Measurements from ENCODE around the gene TMEM164. TPM values are rescaled to one million over a fixed set of nuclear protein-coding genes. Genes with fewer than 3 reads are reported as not detected.
A peak's percentile ranks its signal among the peaks of the same experiment; 100 is the strongest.
"Not testable (repeated sequence)": the region's sequence is repeated elsewhere in the genome, so short reads cannot be mapped to it uniquely, and the experiment has no call there.

The TMEM164 gene
- polyA plus RNA-seq, 1 donor, result 32.3 TPM

GRCh38 chrX:110135618-110136017, 132.7 kb downstream of the TMEM164 start:
- no peak for DNase-seq

- DNase-seq, result no peak
Observed at GRCh38 chrX:110136136-110136535, 133.2 kb downstream of the TMEM164 start.

- no peak for DNase-seq
Observed at GRCh38 chrX:110138557-110138956, 135.6 kb downstream of the TMEM164 start.

GRCh38 chrX:110139172-110139571, 136.3 kb downstream of the TMEM164 start:
- no peak for DNase-seq

DNA sequence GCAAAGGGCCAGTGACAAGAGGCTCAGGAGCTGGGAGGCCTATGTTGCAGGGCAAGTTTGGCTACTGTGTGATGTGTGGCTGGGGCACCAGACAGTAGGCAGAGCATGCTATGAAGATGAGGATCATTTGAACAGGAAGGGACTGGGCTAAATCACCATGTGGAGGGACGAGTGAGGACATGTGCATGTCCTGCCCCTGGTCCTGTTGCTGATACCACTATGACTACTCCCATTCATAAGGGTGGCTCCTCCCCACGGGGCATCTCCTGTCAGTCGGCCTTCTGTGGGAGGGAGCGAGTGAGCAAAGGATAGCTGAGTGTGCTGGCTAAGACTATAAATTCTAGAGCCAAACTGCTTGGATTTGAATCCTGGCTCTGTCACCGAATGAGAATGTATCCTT, 139.2 kb downstream of the TMEM164 start:
- DNase-seq, result no peak

DNA sequence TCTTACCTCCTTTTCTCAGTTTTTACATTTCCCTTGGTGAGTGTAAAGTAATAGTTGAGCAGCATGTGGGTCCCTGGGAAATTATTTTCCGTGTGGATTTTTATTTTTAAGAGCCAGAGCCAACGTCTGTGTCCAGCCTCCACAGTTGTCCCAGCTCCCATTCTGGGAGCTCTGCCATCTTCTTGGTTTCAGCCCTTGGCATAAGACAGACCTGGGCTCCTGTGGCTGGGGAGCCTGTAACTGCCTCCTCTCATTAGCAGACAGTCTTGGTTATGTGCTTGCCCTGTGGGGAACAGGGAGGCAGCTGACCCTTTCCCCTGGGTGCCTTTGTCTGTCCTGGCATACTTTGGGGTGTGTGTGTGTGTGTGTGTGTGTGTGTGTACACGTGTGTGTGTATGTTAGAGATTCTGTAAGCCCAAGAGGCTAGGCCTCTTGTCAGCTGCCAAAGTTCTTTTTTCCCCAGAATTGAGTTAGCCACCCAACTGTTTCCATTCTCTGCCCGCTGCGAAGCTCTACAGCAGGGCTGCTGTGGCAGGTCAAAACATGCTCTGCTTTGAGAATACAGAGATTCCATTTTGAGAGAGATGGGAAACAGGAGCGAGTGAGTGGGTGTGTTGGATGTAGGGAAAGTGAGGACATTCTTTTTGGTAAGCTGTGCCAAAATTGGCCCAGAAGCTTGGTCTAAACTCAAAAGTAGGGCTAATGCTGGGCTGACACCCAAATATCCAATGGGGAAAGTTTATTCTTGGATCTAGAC, 140.7 kb downstream of the TMEM164 start:
- DNase-seq, result no peak

DNA sequence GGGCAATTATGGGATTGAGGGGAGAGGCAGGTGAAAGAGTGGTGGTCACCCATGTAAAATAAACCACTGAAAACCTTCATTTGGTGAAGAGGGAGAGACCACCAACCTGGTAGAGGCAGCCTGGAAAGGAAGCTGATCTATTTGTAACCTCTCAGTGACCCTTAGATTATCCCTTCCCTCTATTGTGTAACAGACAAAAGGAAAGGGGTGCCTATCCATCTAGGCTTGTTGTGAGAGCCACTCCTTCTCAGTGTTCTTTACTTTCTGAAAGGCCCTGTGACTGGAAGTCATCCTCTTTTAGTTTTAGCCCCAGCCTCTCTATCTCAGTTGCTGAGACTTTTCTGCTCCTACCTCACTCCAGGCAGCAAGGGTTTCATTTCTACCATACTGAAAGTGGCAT, 142.4 kb downstream of the TMEM164 start:
- DNase-seq, result no peak

DNA sequence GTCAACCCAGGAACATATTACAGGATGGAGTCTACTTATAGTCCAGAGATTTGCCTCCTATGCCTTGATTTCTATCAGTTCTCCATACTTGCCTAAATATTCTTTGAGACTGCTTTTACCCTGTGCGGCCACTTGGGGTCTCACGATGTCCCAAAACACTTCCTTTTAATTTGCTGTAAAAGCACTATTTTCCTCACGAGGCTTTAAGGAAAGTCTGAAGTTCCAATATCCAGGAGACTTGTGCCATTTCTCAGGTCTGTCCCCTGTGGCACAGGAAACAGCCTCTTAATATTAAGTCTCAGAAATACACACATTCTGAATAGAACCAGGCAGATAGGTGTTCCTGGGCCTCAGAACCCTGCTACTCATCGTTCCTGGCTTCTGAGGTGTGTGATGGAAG, 142.9 kb downstream of the TMEM164 start:
- DNase-seq, result no peak

DNA sequence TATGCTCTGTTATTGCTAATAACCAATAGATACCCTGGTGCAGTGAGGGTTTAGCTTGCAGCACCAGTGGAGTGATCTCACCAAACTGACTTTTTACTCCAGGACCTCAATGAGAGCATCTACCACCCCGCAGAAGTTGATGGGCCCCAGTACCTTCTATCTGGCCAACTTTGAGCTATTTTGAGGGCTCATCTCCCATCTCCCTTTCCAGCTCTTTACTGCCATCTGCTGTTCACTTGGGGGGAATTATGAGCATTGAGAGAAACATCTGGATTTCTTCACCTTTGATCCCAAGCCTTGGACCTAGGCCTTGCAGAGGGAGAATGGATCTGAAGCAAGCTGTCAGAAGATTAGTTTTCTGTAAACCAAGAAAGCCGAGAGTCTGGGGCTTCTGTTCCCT, 143.6 kb downstream of the TMEM164 start:
- peak; percentile 23 for DNase-seq

- no peak for DNase-seq
Observed at GRCh38 chrX:110153244-110153643, 150.3 kb downstream of the TMEM164 start.

GRCh38 chrX:110153896-110154295, 151.0 kb downstream of the TMEM164 start:
- no peak for DNase-seq

DNA sequence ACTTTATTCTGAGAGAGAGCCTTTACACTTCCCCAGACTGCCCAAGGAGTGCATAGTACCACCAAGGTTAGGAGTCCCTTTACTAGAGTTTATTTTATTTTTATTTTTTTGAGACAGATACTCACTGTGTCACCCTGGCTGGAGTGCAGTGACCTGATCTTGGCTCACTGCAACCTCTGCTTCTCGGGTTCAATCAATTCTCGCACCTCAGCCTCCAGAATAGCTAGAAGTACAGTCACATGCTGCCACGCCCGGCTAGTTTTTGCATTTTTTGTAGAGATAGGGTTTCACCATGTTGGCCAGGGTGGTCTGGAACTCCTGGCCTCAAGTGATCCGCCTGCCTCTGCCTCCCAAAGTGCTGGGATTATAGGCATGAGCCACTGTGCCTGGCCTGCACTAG, 151.4 kb downstream of the TMEM164 start:
- DNase-seq, result not testable (repeated sequence)

DNA sequence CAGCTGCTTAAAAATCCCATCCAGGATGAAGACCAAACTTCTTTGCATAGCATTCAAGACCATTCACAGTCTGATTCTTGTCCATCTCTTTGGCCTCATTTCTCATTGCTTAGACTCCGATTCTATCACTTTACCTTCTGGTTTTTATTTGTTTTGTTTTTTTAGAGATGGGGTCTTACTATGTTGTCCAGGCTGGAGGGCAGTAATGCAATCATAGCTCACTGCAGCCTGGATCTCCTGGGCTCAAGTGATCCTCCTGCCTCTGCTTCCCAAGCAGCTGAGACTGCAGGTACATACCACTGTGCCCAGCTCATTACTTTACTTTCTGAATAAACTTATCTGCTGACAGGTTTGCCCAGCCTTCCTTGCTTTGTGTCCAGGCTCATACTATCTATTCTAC, 152.8 kb downstream of the TMEM164 start:
- no peak for DNase-seq

DNA sequence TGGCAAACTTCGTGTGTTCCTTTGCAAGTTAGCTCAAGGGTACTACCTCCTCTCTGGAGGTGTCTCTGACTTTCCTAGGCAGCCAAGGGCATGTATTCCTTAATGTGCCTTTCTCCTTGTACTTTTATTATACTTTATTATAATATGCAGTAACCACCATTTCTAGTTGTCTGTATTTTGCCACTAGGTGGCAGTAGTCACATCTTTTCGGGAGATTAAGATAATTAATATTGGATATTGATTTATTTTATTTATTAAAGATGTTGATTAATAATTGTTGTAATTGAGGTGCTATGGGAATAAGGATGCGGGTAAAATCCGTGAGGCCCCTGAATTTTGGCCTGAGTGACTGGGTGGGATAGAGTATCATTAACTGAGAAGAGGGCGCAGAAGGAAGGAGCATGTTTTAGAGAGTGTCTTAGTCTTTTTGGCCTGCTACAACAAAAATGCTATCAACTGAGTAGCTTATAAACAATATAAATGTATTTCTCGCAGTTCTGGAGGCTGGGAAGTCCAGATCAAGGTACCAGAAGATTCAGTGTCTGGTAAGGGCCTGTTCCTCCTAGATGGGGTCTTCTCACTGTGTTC, 153.3 kb downstream of the TMEM164 start:
- no peak for DNase-seq

- DNase-seq, result no peak
Observed at GRCh38 chrX:110157444-110157843, 154.5 kb downstream of the TMEM164 start.

- no peak for DNase-seq
Observed at GRCh38 chrX:110159235-110159634, 156.3 kb downstream of the TMEM164 start.

GRCh38 chrX:110159865-110160264, 157.0 kb downstream of the TMEM164 start:
- no peak for DNase-seq

DNA sequence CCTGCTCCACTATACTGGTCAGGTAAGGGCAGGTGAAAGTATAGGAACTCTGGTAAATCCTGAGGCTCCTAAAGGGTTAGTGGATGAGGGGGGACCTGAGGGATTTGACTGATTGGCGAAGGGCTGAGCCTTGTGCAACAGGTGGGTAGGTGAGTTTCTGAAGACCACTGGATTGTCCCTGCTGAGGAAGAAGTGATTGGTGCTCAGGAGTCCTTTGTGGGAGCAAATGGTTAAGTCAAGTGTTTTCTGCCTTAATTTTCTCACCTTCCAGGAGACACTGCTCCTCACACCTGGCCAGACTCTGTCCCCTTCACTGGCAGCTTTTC, 158.4 kb downstream of the TMEM164 start:
- no peak for DNase-seq

DNA sequence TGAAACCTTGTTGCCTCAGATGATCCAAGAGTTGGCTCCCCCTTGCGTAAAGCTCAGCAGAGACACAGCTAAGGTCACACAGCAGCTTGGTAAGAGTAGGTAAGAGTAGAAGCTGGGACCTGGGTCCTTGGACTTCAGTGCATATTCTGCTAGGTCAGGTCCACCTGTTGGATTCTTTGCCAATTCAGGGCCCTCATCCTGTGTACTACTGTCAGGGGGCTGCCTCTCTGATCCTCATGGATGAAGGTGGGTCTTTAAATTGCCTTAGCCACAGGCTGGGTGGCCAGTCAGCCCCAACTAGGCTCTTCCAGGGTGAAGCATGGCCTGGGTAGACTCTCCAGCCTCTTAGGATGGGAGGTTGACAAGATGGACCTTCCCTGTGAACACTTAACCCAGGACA, 159.2 kb downstream of the TMEM164 start:
- DNase-seq, result no peak

- no peak for DNase-seq
Observed at GRCh38 chrX:110162867-110163266, 160.0 kb downstream of the TMEM164 start.

- DNase-seq, result no peak
Observed at GRCh38 chrX:110163488-110163887, 160.6 kb downstream of the TMEM164 start.

DNA sequence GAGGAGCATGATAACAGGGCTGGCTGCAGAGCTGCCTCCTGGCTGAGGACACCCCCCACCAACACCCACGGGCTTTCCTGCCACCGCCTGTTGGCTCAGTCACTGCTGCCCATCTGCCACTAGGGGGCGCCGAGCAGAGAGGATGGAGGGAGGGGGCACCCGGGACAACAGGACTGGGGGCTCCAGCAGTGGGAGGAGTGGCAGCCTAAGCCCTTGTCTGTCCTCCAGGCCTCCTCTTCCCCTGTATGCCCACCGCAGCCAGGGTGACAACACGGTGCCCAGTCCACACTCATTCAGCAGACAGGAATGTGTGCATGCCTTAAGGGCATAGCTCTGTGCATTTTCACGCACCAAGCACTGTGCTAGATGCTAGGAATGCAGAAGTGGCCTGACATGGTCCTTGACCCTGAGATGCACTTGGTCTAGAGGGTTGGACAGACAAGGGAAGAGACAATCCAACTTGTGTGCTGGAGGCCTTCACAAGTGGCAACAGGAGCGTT, 165.1 kb downstream of the TMEM164 start:
- no peak for DNase-seq

DNA sequence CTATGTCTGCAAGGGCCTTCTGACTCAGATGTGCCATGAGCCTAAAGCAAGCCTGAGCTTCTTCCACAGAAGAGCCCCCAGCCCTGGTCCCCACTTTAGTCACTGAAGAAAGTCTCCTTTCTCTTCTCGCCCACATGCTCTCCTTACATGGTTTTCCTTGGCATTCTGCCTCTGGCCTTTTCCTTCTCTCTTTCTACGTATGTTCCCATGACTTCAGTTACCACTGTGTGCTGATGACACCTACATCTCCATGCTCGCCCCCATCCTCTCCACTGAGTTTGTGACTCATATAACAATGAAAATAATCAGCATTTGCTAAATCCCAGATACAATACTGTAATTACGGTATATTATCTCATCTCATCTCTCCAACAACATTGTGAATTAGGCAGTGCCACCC, 165.7 kb downstream of the TMEM164 start:
- DNase-seq, result no peak

GRCh38 chrX:110170029-110170428, 167.1 kb downstream of the TMEM164 start:
- no peak for DNase-seq

DNA sequence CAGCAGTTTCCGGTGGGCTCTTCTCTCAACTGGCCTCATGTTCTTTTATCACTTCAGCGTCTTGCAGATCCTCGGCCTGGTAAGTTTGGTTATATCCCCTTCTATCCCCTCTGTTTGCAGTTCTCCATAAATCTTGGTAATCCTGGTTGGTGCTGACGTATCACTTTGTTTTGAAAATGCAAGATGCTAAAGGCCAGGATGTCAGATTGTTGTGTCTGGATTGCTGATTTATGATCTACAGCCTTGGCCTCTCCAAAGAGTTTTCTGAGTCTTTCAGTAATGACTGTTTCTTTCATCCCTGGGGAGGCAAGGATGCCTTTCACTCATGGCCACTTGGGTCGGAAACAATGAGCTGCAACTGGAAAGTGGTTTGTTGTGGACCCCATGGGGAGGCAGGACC, 168.5 kb downstream of the TMEM164 start:
- no peak for DNase-seq
